Upper lobe of right lung (tissue), 1 donor: Measurements from ENCODE around the gene DLG2. TPM values are rescaled to one million over a fixed set of nuclear protein-coding genes. Genes with fewer than 3 reads are reported as not detected.

Source experiments
- ATAC-seq: fragments of 200-7000 bp; cut with Tn5 transposase; one replicate; pipeline ENCODE4 v1.9.1; 2020; ENCODE audit warnings: mild to moderate bottlenecking, moderate library complexity
- DNase-seq: peaks from one replicate; pipeline ENCODE4 v3.0.0-alpha.2; 2020
- H3K27ac ChIP-seq: fragments of 200-600 bp; one replicate; pipeline ENCODE4 v1.8.0; 2022
- H3K27me3 ChIP-seq: fragments of 200-600 bp; one replicate; pipeline ENCODE4 v1.8.0; 2022; ENCODE audit warnings: mild to moderate bottlenecking
- H3K36me3 ChIP-seq: fragments of 200-600 bp; one replicate; pipeline ENCODE4 v1.8.0; 2022
- H3K4me1 ChIP-seq: fragments of 200-600 bp; one replicate; pipeline ENCODE4 v1.8.0; 2022
- H3K4me3 ChIP-seq: fragments of 200-600 bp; one replicate; pipeline ENCODE4 v1.8.0; 2022; ENCODE audit warnings: mild to moderate bottlenecking
- H3K9me3 ChIP-seq: fragments of 200-600 bp; one replicate; pipeline ENCODE4 v1.8.0; 2022
- intact Hi-C: fragments of 100-400 bp; cut with DNase I; formaldehyde crosslinking; loops from one replicate; pipeline ENCODE4 v1.11.0; 2022
- total RNA-seq: library from RNA; stranded (reverse); fragmentation: NEBNext Ultra II Directional; extraction: Animal tissue kit (Norgen Biotek cat#: 25700); gene quantifications from one replicate; pipeline ENCODE4 v1.2.1, GENCODE V29; 2021
- TF ChIP-seq, protein P1 (sequence below): fragments of 200-600 bp; IDR thresholded peaks from one replicate; pipeline ENCODE4 v1.8.0; 2022; ENCODE audit warnings: antibody characterized with exemption
- donor health status: DM: no; HTN: yes; CAD: no; lungs with severe emphysema.

Gene DLG2
- total RNA-seq, 1 donor from 2014 or later, result 9.7 TPM

DNA sequence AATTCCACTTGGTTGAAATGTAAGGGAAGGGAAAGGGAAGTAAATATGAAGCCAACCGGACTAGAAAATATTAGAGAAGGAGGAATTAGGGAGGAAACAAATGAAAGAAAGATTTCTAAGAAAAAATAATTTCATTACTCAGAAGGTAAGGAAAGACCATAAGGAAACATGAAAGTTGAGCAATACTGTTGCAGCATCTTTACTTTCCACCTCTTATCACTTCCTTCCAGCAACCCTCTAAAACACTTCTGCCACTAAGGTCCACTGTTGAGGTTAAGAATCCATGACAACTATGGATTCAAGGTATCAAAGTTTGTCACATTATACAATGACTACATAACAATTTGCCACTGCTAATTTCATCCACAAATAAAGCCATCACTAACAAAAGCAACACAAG is 308.6 kb downstream of the DLG2 start:
- Histone ChIP-seq H3K27ac (no peak overlapping the region), H3K9me3 (no peaks in the 10 kb centered on the region), H3K27me3 (no peaks in the 10 kb centered on the region), H3K36me3 (no peaks in the 10 kb centered on the region), H3K4me1 (no peaks in the 10 kb centered on the region), H3K4me3 (no peak overlapping the region)
- TF ChIP-seq, protein P1, sequence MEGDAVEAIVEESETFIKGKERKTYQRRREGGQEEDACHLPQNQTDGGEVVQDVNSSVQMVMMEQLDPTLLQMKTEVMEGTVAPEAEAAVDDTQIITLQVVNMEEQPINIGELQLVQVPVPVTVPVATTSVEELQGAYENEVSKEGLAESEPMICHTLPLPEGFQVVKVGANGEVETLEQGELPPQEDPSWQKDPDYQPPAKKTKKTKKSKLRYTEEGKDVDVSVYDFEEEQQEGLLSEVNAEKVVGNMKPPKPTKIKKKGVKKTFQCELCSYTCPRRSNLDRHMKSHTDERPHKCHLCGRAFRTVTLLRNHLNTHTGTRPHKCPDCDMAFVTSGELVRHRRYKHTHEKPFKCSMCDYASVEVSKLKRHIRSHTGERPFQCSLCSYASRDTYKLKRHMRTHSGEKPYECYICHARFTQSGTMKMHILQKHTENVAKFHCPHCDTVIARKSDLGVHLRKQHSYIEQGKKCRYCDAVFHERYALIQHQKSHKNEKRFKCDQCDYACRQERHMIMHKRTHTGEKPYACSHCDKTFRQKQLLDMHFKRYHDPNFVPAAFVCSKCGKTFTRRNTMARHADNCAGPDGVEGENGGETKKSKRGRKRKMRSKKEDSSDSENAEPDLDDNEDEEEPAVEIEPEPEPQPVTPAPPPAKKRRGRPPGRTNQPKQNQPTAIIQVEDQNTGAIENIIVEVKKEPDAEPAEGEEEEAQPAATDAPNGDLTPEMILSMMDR, result no peak
- DNase-seq (no peak), ATAC-seq (no peak)
- intact Hi-C loops, result no loop called here

DNA sequence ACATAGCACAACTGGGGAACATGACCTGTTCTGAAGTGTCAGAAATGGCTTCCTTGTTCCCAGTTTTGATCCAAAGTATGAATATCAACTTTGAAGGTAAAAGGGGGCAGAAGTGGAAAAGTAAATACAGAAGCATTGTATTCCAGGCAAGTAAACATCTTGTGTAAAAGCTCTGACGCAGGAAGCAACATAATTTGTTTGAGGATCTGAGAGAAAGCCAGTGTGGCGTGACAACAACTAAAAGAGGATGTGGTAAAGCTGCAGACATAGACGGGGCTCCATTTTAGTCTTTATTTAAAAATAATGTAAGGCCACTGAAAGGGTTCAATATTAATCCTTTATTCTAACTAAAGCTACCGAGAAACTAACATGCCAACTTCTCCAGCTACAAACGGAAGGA is 310.2 kb downstream of the DLG2 start:
- H3K9me3 ChIP-seq, result no peaks in the 10 kb centered on the region
- no peak overlapping the region for H3K4me3 ChIP-seq
- ATAC-seq (no peak), DNase-seq (no peak)
- intact Hi-C loops, result no loop called here
- TF ChIP-seq, protein P1, result no peak
- H3K36me3 ChIP-seq, result no peaks in the 10 kb centered on the region
- H3K4me1 ChIP-seq, result no peaks in the 10 kb centered on the region
- no peaks in the 10 kb centered on the region for H3K27me3 ChIP-seq
- H3K27ac ChIP-seq, result no peak overlapping the region

DNA sequence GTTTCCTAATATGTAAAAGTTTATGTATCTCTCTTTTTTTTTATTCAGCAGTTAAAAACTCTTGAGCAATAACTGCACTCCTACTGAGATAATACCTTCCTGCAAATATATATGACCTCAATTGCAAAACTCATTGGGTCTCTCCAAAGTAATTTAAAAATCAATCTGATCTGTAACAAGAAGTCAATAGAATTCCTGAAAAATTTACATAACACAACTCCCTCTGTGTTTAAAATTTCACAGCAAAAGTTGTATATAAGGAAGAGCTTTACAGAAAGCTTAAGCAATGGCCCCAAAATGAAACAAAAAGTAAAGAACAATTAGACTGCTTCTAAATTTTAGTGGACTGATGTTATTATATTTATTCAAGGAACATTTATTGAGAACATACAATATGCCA is 313.4 kb downstream of the DLG2 start:
- ATAC-seq, result no peak
- intact Hi-C loops, result no loop called here
- TF ChIP-seq, protein P1, result no peak
- H3K9me3 ChIP-seq, result no peaks in the 10 kb centered on the region
- no peaks in the 10 kb centered on the region for H3K36me3 ChIP-seq
- no peak overlapping the region for H3K4me3 ChIP-seq
- H3K27ac ChIP-seq, result no peak overlapping the region
- no peaks in the 10 kb centered on the region for H3K4me1 ChIP-seq
- no peaks in the 10 kb centered on the region for H3K27me3 ChIP-seq
- DNase-seq, result no peak

DNA sequence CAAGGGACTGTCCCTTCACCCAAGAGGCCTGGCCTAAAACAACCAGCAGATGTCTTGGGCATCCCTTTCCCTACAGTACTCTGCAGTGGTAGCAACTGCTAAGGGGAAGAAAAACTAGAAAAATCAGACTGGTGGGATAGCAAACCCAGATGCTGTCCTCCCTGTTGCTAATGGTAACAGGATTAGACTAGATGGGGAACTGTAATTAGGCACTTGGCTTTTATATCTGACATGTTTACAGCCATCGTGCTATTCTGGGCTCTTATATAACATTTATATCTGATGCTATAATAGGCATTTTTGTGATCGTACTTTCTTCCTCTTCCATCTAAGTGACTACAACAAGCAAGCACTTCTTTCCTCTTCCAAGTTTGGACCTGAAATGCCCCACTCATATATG is 316.7 kb downstream of the DLG2 start:
- H3K36me3 ChIP-seq, result no peaks in the 10 kb centered on the region
- H3K4me1 ChIP-seq, result no peaks in the 10 kb centered on the region
- H3K9me3 ChIP-seq, result no peaks in the 10 kb centered on the region
- H3K27me3 ChIP-seq, result no peaks in the 10 kb centered on the region
- DNase-seq (no peak), ATAC-seq (no peak)
- intact Hi-C loops, result no loop called here
- TF ChIP-seq, protein P1, result no peak
- H3K27ac ChIP-seq, result no peak overlapping the region
- no peak overlapping the region for H3K4me3 ChIP-seq

DNA sequence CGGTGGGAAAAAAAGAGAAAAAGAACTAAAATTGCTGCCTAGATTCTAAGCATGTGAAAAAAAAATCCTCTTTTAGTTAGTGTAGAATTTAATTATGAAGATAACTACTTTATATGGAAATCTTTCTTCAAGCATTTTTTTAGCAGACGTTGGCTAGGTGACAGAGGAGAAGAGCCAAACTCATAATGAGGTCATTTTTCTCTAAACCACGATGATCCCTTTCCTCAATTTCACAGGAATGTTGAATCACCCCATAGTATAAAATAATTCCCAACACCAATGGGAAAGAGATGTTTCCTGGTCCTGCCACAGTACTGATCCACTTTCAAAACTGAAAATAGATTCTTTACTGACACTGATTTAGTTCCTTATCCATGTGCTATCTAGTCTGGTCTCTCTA is 319.8 kb downstream of the DLG2 start:
- Histone ChIP-seq H3K4me1 (no peaks in the 10 kb centered on the region), H3K27ac (no peak overlapping the region), H3K9me3 (no peaks in the 10 kb centered on the region), H3K36me3 (no peaks in the 10 kb centered on the region), H3K4me3 (no peak overlapping the region), H3K27me3 (no peaks in the 10 kb centered on the region)
- TF ChIP-seq, protein P1, result no peak
- intact Hi-C loops, result no loop called here
- DNase-seq (no peak), ATAC-seq (no peak)
